Caki2 (cell line): Measurements from ENCODE around the gene SYT7. TPM values are rescaled to one million over a fixed set of nuclear protein-coding genes. Genes with fewer than 3 reads are reported as not detected.
"Not testable (repeated sequence)": the region's sequence is repeated elsewhere in the genome, so short reads cannot be mapped to it uniquely, and the experiment has no call there.

Experiments used
- DNase-seq: peaks from one replicate; pipeline ENCODE4 v3.0.0-alpha.2; 2015; ENCODE audit warnings: low read depth
- in situ Hi-C: cut with HindIII; loops from 2 replicates; pipeline ENCODE4 v1.10.0; 2016; ENCODE audit warnings: low sequenced_read_pairs, low pct_unique_long_range_greater_than_20kb, mixed read lengths
- total RNA-seq: library from RNA; depleted of rRNA; stranded (reverse); fragments of >200 nt; shearing (Covaris generic); gene quantifications from 2 replicates; pipeline ENCODE4 v1.2.3, GENCODE V29; 2014; ENCODE audit warnings: low replicate concordance; rRNA removed

Gene SYT7, protein sequence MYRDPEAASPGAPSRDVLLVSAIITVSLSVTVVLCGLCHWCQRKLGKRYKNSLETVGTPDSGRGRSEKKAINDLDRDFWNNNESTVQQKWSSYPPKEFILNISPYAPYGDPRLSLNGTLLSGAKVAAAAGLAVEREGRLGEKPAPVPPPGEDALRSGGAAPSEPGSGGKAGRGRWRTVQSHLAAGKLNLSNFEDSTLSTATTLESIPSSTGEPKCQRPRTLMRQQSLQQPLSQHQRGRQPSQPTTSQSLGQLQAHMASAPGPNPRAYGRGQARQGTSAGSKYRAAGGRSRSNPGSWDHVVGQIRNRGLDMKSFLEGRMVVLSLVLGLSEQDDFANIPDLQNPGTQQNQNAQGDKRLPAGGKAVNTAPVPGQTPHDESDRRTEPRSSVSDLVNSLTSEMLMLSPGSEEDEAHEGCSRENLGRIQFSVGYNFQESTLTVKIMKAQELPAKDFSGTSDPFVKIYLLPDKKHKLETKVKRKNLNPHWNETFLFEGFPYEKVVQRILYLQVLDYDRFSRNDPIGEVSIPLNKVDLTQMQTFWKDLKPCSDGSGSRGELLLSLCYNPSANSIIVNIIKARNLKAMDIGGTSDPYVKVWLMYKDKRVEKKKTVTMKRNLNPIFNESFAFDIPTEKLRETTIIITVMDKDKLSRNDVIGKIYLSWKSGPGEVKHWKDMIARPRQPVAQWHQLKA
- 0.41 and 2.0 TPM in 2 replicates for total RNA-seq

DNA sequence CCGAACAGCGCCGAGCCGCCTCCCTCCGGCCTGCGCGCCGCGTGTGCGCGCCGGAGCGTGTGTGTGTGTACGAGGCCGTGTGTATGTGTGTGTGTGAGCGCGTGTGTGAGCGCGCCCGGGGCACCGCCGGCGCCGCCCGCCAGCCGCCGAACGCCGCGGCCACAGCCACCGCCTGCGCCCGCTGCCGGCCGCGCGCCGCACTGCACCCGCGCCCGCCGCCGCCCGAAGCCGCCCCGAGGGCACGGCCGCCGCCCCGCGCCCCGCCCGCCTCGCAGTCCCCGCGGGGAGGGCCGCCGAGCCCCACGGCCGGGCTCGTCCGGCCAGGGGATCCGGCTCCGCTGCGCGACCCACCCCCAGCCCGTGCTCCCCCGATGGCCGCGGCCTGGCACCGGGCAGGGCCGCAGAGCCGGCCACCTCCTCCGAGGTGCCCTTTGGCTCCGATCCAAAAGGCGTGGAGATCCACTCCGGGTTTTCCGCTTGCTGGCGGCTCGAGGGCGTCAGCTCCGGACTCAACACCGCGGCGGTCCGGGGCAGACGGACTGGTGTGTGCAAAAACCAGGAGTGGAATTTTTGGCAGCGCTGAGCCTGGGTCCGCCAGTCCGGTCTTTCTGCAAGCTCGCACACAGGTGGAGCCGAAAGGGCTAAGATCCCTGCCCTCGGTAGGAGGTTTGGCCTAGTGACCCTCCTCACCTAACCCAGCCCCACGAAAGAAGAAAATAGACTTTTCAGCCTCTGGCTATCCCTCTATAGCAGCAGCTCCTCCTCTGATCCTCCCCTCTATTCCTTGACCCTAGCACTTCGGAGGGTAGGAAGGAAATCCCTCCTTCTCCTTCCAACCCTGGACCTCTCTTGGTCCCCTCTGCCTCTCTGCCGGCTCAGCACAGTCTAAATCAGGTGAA lies at the start of gene SYT7:
Gene SYT7, minus strand, starts transcription at position 47 of the 899 bp plus-strand sequence. CDS start 256 bp downstream, outside the sequence.
- DNase-seq = peak; percentile 92
- in situ Hi-C loops = no loop called here

GRCh38 chr11:61630089-61630488 lies 49.2 kb upstream of the SYT7 start:
- DNase-seq = no peak
- in situ Hi-C loops = no loop called here

GRCh38 chr11:61629082-61629833 lies 48.4 kb upstream of the SYT7 start:
- in situ Hi-C loops = no loop called here
- no peak for DNase-seq

GRCh38 chr11:61628662-61628970 lies 47.7 kb upstream of the SYT7 start:
- in situ Hi-C loops = no loop called here
- no peak for DNase-seq

GRCh38 chr11:61627850-61628661 lies 47.2 kb upstream of the SYT7 start:
- in situ Hi-C loops = no loop called here
- DNase-seq = peak; percentile 28

GRCh38 chr11:61626580-61627380 lies 45.9 kb upstream of the SYT7 start:
- in situ Hi-C loops = no loop called here
- DNase-seq = no peak

DNA sequence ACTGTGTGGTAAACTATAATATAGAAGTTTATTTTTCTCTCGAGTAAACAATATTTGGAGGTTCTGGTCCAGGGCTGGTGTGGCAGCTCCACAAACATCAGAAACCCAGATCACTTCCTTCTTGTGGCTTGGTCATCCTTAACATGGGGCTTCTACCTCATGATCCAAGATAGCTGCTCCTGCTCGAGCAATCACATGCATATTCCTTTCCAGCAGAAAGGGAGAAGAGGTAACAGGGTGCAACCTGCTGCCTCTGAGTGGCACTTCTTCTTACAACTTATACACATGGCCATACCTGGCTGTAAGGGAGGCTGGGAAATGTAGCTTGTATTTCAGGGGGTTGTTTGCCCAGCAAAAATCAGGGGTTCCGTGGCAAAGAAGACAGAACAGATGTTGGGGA lies 44.6 kb upstream of the SYT7 start:
- in situ Hi-C loops = no loop called here
- no peak for DNase-seq

DNA sequence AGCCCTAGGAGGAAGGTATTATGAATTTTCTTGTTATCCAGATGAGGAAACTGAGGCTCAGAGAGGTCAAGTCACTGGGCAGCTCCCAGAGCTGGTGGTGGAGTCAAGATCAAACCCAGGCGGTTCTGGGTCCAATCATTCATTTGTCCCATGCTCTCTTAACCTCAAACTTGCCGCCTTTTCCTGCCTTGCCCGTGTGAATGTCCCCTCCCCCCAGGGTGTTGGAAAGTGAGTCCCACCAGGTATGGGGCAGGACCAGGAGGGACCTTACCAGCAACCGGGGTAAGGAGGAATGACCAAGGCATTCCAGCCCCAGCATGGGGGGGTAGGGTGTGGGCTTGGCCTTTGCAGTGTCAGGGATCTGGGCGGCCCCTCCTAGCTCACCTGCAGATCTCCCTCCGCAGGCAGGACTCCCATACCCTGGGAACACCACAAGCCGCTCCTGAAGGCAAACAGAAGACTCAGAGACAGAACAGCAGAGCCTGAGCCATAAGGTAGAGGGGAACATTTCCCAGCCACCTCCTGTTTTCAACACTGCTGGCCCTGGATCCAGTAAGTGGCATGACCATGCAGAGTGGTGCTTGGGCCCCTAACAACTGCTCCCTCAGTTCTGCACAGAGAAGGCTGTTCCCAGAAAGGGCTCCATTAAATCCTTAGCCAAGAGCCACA lies 41.2 kb upstream of the SYT7 start:
- in situ Hi-C loops = no loop called here
- DNase-seq = no peak

GRCh38 chr11:61619471-61620226 lies 38.8 kb upstream of the SYT7 start:
- in situ Hi-C loops = no loop called here
- no peak for DNase-seq

- in situ Hi-C loops = no loop called here
- DNase-seq = no peak
These were observed 38.1 kb upstream of the SYT7 start for GRCh38 chr11:61618978-61619377.

GRCh38 chr11:61617515-61617914 lies 36.6 kb upstream of the SYT7 start:
- DNase-seq = no peak
- in situ Hi-C loops = no loop called here

GRCh38 chr11:61616434-61616833 lies 35.6 kb upstream of the SYT7 start:
- DNase-seq = no peak
- in situ Hi-C loops = no loop called here

DNA sequence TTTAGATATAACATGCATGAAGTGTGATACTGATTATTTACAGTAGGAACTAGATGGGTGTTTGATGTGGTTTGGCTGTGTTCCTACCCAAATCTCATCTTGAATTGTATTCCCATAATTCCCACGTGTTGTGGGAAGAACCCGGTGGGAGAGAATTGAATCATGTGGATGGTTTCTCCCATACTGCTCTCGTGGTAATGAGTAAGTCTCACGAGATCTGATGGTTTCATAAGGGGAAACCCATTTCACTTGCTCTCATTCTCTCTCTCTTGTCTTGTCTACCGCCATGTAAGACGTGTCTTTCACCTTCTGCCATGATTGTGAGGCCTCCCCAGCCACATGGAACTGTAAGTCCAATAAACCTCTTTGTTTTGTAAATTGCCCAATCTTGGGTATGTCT lies 33.9 kb upstream of the SYT7 start:
- in situ Hi-C loops, DNase-seq: not testable (repeated sequence)

GRCh38 chr11:61613870-61614269 lies 33.0 kb upstream of the SYT7 start:
- in situ Hi-C loops = no loop called here
- no peak for DNase-seq

- DNase-seq = no peak
- in situ Hi-C loops = no loop called here
These were observed 32.2 kb upstream of the SYT7 start for GRCh38 chr11:61613051-61613450.

DNA sequence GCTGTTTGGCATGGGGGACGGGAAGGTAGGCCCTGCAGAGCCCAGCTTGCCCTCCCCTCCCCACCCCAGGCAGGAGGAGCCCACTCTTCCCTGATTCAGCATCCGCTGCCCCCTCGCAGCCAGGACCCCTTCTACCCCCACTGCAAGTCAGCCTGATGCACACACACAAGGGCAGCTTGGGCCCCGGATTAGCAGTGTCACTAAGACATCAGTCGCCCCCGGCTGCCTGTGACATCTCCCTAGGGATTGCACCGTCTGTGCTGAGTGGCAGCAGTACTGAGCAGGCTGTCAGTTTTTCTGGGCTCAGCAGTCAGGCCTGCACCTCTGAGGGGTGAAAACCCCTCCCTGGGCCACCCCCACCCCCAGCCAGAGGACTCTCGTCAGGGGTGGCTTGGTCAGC lies 30.4 kb upstream of the SYT7 start:
- no peak for DNase-seq
- in situ Hi-C loops = no loop called here
